ENCODE measurements around the gene ABCC1. TPM values are rescaled to one million over a fixed set of nuclear protein-coding genes. Genes with fewer than 3 reads are reported as not detected.

Gene ABCC1
- polyA plus RNA-seq, 1 donor (not counting 4 experiments of a cell fraction or from before 2014, with no cell fraction given): 19.4 TPM

DNA sequence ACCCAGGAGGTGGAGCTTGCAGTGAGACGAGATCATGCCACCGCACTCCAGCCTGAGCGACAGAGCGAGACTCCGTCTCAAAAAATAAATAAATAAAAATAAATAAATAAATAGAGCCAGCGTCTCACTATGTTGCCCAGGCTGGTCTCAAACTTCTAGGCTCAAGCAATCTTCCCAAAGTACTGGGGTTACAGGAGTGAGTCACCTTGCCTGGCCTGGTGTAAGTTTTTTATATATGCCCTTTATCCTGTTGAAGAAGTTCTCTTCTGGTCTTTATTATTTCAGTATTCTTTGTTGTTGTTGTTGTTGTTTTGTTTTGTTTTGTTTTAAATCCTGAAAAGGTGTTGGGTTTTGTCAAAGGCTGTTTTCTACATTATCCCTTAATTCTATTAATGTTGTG, 30.1 kb upstream of the ABCC1 start:
- Histone ChIP-seq H3K4me3 (ENCODE audit: control insufficient read depth in 2 of 3, extremely low read depth in 1 of 3, insufficient read depth in 2 of 3, low read depth in 1 of 3, low read length in 3 of 3) (no peak overlapping the region), H3K27ac (ENCODE audit: control insufficient read depth, insufficient read depth, low read length) (peak overlapping the region; percentile 92)
- FAIRE-seq: no peak

DNA sequence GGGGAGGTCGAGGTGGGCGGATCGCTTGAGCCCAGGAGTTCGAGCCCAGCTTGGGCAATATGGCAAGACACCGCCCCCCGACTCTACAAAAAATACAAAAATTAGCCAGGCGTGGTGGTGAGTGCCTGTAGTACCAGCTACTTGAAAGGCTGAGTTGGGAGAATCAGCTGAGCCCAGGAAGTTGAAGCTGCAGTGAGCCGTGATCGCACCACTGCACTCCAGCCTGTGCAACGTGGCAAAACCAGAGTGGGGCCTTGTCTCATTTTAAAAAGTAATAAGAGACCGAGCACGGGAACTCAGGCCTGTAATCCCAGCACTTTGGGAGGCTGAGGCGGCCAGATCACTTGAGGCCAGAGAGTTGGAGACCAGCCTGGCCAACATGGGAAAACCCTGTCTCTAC, 24.4 kb upstream of the ABCC1 start:
- dilution Hi-C loops (cut with MboI; ENCODE audit: extremely low pct_ligation_motif_present, low sequenced_read_pairs): no loop called here
- Histone ChIP-seq H4K20me1 (ENCODE audit: control insufficient read depth, extremely low read depth, insufficient read depth, low read length) (no peaks in the 10 kb centered on the region), H3K27ac (ENCODE audit: control insufficient read depth, insufficient read depth, low read length) (no peak overlapping the region), H3K4me2 (ENCODE audit: control insufficient read depth, extremely low read depth, insufficient read depth, low read depth, low read length) (no peak overlapping the region), H3K27me3 (ENCODE audit: control insufficient read depth, extremely low read depth, insufficient read depth, low read length) (no peaks in the 10 kb centered on the region), H3K4me1 (ENCODE audit: control insufficient read depth, extremely low read depth, insufficient read depth, low read length) (peaks cover 8% of the 10 kb centered on the region), H3K9me3 (ENCODE audit: control insufficient read depth, low read depth, low read length) (no peaks in the 10 kb centered on the region), H3K4me3 (ENCODE audit: control insufficient read depth in 2 of 3, extremely low read depth in 1 of 3, insufficient read depth in 2 of 3, low read depth in 1 of 3, low read length in 3 of 3) (no peak overlapping the region), H3K9me1 (ENCODE audit: control insufficient read depth, extremely low read depth, insufficient read depth, low read length) (no peaks in the 10 kb centered on the region), H3K79me2 (ENCODE audit: control insufficient read depth, insufficient read depth, low read length) (no peaks in the 10 kb centered on the region), H2AFZ (ENCODE audit: control insufficient read depth, low read length) (no peak overlapping the region), H3K9ac (ENCODE audit: control insufficient read depth, extremely low read depth, insufficient read depth, low read length) (no peak overlapping the region), H3K36me3 (ENCODE audit: control insufficient read depth in 2 of 2, extremely low read depth in 1 of 2, insufficient read depth in 2 of 2, low read length in 2 of 2) (no peaks in the 10 kb centered on the region)
- no peak for DNase-seq (ENCODE audit: low read depth, low spot score)
- TF ChIP-seq, protein P1, sequence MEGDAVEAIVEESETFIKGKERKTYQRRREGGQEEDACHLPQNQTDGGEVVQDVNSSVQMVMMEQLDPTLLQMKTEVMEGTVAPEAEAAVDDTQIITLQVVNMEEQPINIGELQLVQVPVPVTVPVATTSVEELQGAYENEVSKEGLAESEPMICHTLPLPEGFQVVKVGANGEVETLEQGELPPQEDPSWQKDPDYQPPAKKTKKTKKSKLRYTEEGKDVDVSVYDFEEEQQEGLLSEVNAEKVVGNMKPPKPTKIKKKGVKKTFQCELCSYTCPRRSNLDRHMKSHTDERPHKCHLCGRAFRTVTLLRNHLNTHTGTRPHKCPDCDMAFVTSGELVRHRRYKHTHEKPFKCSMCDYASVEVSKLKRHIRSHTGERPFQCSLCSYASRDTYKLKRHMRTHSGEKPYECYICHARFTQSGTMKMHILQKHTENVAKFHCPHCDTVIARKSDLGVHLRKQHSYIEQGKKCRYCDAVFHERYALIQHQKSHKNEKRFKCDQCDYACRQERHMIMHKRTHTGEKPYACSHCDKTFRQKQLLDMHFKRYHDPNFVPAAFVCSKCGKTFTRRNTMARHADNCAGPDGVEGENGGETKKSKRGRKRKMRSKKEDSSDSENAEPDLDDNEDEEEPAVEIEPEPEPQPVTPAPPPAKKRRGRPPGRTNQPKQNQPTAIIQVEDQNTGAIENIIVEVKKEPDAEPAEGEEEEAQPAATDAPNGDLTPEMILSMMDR (optimal IDR thresholded peaks at IDR 0.05 in 1 of 3, IDR thresholded peaks at IDR 0.05 in 1 of 3, conservative IDR thresholded peaks at IDR 0.05 in 1 of 3; ENCODE audit: extremely low read depth in 1 of 3, insufficient read depth in 2 of 3, low read length in 3 of 3): no peak
- TF ChIP-seq EZH2 (IDR thresholded peaks at IDR 0.05; ENCODE audit: low read length): no peak
- no peak for FAIRE-seq

More for the DNA sequence above, 30.1 kb upstream of the ABCC1 start:
- no peak overlapping the region for H2AFZ ChIP-seq (ENCODE audit: control insufficient read depth, low read length)
- H3K9ac ChIP-seq (ENCODE audit: control insufficient read depth, extremely low read depth, insufficient read depth, low read length): no peak overlapping the region
- H4K20me1 ChIP-seq (ENCODE audit: control insufficient read depth, extremely low read depth, insufficient read depth, low read length): no peaks in the 10 kb centered on the region
- H3K27me3 ChIP-seq (ENCODE audit: control insufficient read depth, extremely low read depth, insufficient read depth, low read length): no peaks in the 10 kb centered on the region
- H3K36me3 ChIP-seq (ENCODE audit: control insufficient read depth in 2 of 2, extremely low read depth in 1 of 2, insufficient read depth in 2 of 2, low read length in 2 of 2): no peaks in the 10 kb centered on the region
- H3K4me1 ChIP-seq (ENCODE audit: control insufficient read depth, extremely low read depth, insufficient read depth, low read length): peaks cover 15% of the 10 kb centered on the region
- dilution Hi-C loops (cut with MboI; ENCODE audit: extremely low pct_ligation_motif_present, low sequenced_read_pairs): no loop called here
- peak overlapping the region; percentile 67 for H3K4me2 ChIP-seq (ENCODE audit: control insufficient read depth, extremely low read depth, insufficient read depth, low read depth, low read length)
- TF ChIP-seq, protein P1 (optimal IDR thresholded peaks at IDR 0.05 in 1 of 3, IDR thresholded peaks at IDR 0.05 in 1 of 3, conservative IDR thresholded peaks at IDR 0.05 in 1 of 3; ENCODE audit: extremely low read depth in 1 of 3, insufficient read depth in 2 of 3, low read length in 3 of 3): no peak
- TF ChIP-seq EZH2 (IDR thresholded peaks at IDR 0.05; ENCODE audit: low read length): no peak
- no peak for DNase-seq (ENCODE audit: low read depth, low spot score)
- H3K79me2 ChIP-seq (ENCODE audit: control insufficient read depth, insufficient read depth, low read length): no peaks in the 10 kb centered on the region
- no peaks in the 10 kb centered on the region for H3K9me3 ChIP-seq (ENCODE audit: control insufficient read depth, low read depth, low read length)
- no peaks in the 10 kb centered on the region for H3K9me1 ChIP-seq (ENCODE audit: control insufficient read depth, extremely low read depth, insufficient read depth, low read length)
